ENCODE results near the gene RHBDF1. TPM values are rescaled to one million over a fixed set of nuclear protein-coding genes. Genes with fewer than 3 reads are reported as not detected.

RHBDF1 gene, protein sequence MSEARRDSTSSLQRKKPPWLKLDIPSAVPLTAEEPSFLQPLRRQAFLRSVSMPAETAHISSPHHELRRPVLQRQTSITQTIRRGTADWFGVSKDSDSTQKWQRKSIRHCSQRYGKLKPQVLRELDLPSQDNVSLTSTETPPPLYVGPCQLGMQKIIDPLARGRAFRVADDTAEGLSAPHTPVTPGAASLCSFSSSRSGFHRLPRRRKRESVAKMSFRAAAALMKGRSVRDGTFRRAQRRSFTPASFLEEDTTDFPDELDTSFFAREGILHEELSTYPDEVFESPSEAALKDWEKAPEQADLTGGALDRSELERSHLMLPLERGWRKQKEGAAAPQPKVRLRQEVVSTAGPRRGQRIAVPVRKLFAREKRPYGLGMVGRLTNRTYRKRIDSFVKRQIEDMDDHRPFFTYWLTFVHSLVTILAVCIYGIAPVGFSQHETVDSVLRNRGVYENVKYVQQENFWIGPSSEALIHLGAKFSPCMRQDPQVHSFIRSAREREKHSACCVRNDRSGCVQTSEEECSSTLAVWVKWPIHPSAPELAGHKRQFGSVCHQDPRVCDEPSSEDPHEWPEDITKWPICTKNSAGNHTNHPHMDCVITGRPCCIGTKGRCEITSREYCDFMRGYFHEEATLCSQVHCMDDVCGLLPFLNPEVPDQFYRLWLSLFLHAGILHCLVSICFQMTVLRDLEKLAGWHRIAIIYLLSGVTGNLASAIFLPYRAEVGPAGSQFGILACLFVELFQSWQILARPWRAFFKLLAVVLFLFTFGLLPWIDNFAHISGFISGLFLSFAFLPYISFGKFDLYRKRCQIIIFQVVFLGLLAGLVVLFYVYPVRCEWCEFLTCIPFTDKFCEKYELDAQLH
- total RNA-seq = 15.0 and 31.4 TPM in 2 replicates

DNA sequence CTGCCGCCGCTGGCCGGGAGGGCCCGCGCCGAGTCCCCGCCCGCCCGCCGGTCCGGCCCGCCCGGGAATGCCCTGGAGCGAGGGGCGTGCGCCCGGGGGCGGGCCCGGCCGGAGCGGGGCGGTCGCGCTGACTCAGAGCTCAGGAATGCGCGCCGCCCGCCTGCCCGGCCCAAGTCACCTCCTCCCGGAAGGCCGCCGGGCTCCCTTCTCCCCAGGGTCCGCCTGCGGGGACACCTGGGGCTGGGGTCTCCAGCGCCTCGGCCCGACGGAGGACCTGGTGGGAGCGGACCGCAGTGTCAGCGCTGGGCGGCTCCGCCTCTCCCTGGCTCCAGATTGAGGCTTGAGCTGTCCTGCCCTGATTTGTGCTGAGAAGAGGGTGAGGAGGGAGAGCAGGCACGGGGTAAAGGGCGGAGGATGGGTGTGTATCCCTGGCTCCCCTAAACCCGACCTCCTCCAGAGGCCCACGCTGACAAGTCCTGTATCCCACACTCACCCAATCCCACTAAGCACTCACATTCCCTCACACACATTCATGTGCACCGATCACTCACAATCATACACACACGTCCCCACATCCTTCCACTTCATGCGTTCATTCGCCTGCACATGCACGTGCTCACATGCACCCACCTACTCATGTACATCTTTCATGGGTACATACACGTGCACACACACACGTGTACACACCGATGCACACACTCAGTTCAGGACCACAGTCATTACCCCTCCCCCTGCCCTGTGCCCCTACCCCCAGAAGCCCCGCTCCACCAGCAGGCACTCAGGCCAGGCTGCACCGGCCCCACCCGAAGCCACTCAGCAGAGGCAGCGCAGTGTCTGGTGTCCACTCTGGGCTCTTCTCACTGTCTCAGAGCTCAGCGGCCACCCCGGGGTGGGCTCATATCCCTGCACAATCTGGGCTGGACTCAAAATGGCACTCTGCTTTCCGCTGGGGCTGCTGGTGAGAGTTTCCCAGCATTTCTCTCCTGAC, at the start of gene RHBDF1:
Gene RHBDF1 (minus strand): TSS at position 71 of the 988 bp plus-strand sequence. CDS start 7,616 bp downstream, outside the sequence.

GRCh38 chr16:77807-78443, 5.5 kb upstream of the RHBDF1 start, which contains the start of gene MPG:
TSS of gene MPG (plus strand) at chr16:78225. CDS start at chr16:78310, 85 bp downstream.

GRCh38 chr16:53346-54236, 18.8 kb downstream of the RHBDF1 start, which contains the start of the genes POLR3K and SNRNP25:
TSS of gene POLR3K (minus strand) at chr16:53608. CDS start at chr16:53586, 22 bp downstream.
TSS of gene SNRNP25 (plus strand) at chr16:53828. CDS start at chr16:54017, 189 bp downstream.

Other genes starting within 250 kb of the RHBDF1 start
- gene POLR3K, start 19.0 kb downstream of the RHBDF1 start, total RNA-seq = 2.7 and 8.7 TPM in 2 replicates
- gene SNRNP25, start 18.8 kb downstream of the RHBDF1 start, total RNA-seq = 12.7 and 56.5 TPM in 2 replicates
- 105 and 155 TPM in 2 replicates for gene MPG, start 5.6 kb upstream of the RHBDF1 start, total RNA-seq
- gene NPRL3, start 66.0 kb upstream of the RHBDF1 start, total RNA-seq = 18.1 and 19.1 TPM in 2 replicates
- gene HBZ, start 80.0 kb upstream of the RHBDF1 start, total RNA-seq = not detected in 2 replicates
- not detected in 2 replicates for gene HBM, start 93.3 kb upstream of the RHBDF1 start, total RNA-seq
- gene HBA2, start 100.2 kb upstream of the RHBDF1 start, total RNA-seq = not detected in 2 replicates
- not detected in 2 replicates for gene HBA1, start 104.0 kb upstream of the RHBDF1 start, total RNA-seq
- gene HBQ1, start 107.8 kb upstream of the RHBDF1 start, total RNA-seq = 0.78 and 2.2 TPM in 2 replicates
- gene LUC7L, start 156.8 kb upstream of the RHBDF1 start, total RNA-seq = 31.4 and 33.0 TPM in 2 replicates
- gene FAM234A, start 162.2 kb upstream of the RHBDF1 start, total RNA-seq = 53.9 and 60.4 TPM in 2 replicates
- 0.11 and 0.16 TPM in 2 replicates for gene RGS11, start 203.3 kb upstream of the RHBDF1 start, total RNA-seq
- not detected in 2 replicates for gene ARHGDIG, start 208.0 kb upstream of the RHBDF1 start, total RNA-seq
- gene PDIA2, start 210.5 kb upstream of the RHBDF1 start, total RNA-seq = 0.47 TPM in 1 of 2 replicates, not detected in the other

Measured in hair follicular keratinocyte (primary cell).